Stimulated activated naive B cell treated with anti-CD40 and anti-IgM and Interleukin-4, amounts not matched to agents 10 μg/mL and 1 μg/mL and 100 μg/mL, for 72 hours (primary cell): ENCODE measurements around the gene CHSY3.

Source experiments
- ATAC-seq, 2 donors: fragments of 150-1000 bp; cut with Tn5 transposase; replicated peaks; 2 replicates each; pipeline ENCODE4 v1.10.0; 2021; ENCODE audit warnings: moderate library complexity in 1 of 2
- DNase-seq: peaks from one replicate; pipeline ENCODE4 v3.0.0; 2021
- H3K27ac Mint-ChIP-seq: one replicate; pipeline ENCODE4 v1.8.0; 2022; ENCODE audit warnings: mild to moderate bottlenecking, mixed read lengths
- H3K27me3 Mint-ChIP-seq, 2 donors: one replicate each; pipeline ENCODE4 v1.8.0; 2022; ENCODE audit warnings: mixed read lengths in 2 of 2
- H3K36me3 Mint-ChIP-seq, 2 donors: one replicate each; pipeline ENCODE4 v1.8.0; 2022; ENCODE audit warnings: mixed read lengths in 2 of 2, mild to moderate bottlenecking in 1 of 2
- H3K4me1 Mint-ChIP-seq, 2 donors: one replicate each; pipeline ENCODE4 v1.8.0; 2022; ENCODE audit warnings: mixed read lengths in 2 of 2, mild to moderate bottlenecking in 1 of 2
- H3K4me3 Mint-ChIP-seq, 2 donors: one replicate each; pipeline ENCODE4 v1.8.0; 2022; ENCODE audit warnings: mild to moderate bottlenecking in 2 of 2, mixed read lengths in 2 of 2, moderate library complexity in 1 of 2
- H3K9me3 Mint-ChIP-seq, 2 donors: one replicate each; pipeline ENCODE4 v1.8.0; 2022; ENCODE audit warnings: mixed read lengths in 2 of 2, mild to moderate bottlenecking in 1 of 2

The CHSY3 gene

GRCh38 chr5:129904102-129904666 is at the start of gene CHSY3:
Gene CHSY3, plus strand, starts transcription at chr5:129904465.
- no peaks in the 10 kb centered on the region for H3K9me3 Mint-ChIP-seq
- ATAC-seq (peak; percentile 75 to 76), DNase-seq (peak; percentile 13)
- peaks cover 12 to 17% of the 10 kb centered on the region in 2 donors for H3K4me1 Mint-ChIP-seq
- H3K36me3 Mint-ChIP-seq = peaks cover 3 to 7% of the 10 kb centered on the region in 2 donors
- H3K4me3 Mint-ChIP-seq = peak within 1 kb of the TSS; percentile 82 to 89
- peak within 1 kb of the TSS; percentile 1 for H3K27ac Mint-ChIP-seq
- H3K27me3 Mint-ChIP-seq = peaks cover 37 to 44% of the 10 kb centered on the region in 2 donors

DNA sequence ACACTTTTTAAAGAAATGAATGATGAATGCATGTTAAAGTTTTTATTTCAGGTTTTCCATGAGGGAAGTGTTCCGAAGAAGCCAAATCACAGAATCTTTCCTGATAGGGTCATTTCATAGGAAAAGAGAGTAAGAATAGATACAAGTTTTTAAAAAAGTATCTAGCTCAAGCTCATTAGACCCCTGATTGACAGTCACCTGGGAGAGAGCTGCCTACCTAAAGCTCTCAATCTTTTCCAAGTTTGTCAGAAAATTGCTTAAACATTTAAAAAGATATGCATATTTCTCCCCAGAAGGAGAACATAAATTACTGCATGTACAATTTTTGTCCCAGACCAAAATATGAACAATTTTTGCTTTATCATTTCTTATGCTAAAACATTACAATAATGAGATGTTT is 47.9 kb upstream of the CHSY3 start:
- Mint-ChIP-seq H3K27ac (no peak overlapping the region), H3K4me1 (no peaks in the 10 kb centered on the region), H3K4me3 (no peak overlapping the region), H3K36me3 (no peaks in the 10 kb centered on the region), H3K9me3 (no peaks in the 10 kb centered on the region), H3K27me3 (peaks cover 7 to 10% of the 10 kb centered on the region in 2 donors)
- no peak for ATAC-seq
- no peak for DNase-seq

DNA sequence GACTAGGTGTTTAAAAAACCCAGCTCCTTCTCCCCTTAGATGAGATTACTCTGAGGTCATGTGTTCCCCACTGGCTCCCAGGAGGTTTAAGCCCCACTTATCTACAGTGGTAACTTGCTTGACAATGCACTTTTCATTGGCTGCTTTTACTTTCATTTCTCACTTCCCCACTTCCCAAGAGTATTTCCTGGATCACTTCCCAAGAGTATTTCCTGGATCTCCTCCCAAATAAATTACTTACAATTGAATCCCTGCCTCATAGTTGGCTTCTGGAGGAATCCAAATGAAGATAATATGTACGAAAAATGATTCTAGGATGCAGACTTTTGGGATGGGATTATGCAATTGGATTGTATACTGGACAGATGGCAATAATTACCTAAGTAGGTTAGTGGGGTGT is 47.1 kb upstream of the CHSY3 start:
- DNase-seq (no peak), ATAC-seq (no peak)
- no peaks in the 10 kb centered on the region for H3K9me3 Mint-ChIP-seq
- H3K27ac Mint-ChIP-seq = no peak overlapping the region
- H3K36me3 Mint-ChIP-seq = no peaks in the 10 kb centered on the region
- no peaks in the 10 kb centered on the region for H3K4me1 Mint-ChIP-seq
- no peak overlapping the region for H3K4me3 Mint-ChIP-seq
- H3K27me3 Mint-ChIP-seq = peaks cover 7 to 10% of the 10 kb centered on the region in 2 donors

DNA sequence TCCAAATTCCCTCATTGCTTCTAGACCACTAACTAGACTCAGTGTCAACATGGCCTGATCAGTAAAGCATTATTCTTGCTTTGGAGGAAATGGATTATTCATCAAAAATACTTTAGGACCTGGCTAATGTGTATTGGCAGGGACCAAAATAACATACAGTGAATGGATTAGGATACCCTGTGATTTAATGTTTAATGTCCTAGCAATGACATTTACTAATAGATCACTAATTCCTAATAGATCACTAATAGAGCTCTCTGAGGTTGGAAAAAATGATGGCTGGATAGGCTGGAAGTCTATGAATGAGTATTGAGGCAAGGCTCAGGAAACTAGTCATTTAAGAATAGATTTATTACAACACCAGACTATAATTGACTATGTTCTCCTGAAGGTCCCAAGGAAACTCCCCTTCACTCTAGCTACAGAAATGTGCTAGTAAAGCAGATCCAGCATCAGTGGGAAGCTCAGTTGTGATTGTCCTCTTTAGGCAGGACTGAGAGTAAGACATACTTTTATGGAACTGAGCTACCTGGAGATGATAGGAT is 46.1 kb upstream of the CHSY3 start:
- no peaks in the 10 kb centered on the region for H3K4me1 Mint-ChIP-seq
- H3K27me3 Mint-ChIP-seq = peaks cover 6 to 7% of the 10 kb centered on the region in 2 donors
- no peak overlapping the region for H3K27ac Mint-ChIP-seq
- H3K4me3 Mint-ChIP-seq = no peak overlapping the region
- H3K9me3 Mint-ChIP-seq = no peaks in the 10 kb centered on the region
- no peak for DNase-seq
- ATAC-seq = no peak
- H3K36me3 Mint-ChIP-seq = no peaks in the 10 kb centered on the region

DNA sequence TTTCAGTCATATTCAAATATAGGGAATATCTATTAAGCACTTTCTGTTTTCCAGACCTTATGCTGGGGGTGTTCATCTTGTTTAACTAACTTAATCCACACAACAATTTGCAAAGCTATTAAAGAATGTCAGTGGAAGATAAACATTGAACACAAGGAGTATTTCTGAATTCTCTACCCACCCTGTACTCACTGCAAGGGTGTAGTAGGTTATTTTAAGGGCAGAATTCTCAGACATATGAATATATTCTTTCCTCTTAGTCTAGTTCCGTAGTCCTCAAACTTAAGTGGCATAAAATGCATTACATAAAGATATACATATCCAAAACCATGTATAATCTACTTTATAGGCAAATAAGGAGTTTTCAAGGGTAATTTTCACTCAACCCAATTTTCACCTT is 19.9 kb upstream of the CHSY3 start:
- Mint-ChIP-seq H3K36me3 (no peaks in the 10 kb centered on the region), H3K4me1 (no peaks in the 10 kb centered on the region), H3K27me3 (no peaks in the 10 kb centered on the region), H3K27ac (no peak overlapping the region), H3K9me3 (no peaks in the 10 kb centered on the region), H3K4me3 (no peak overlapping the region)
- ATAC-seq = no peak
- DNase-seq = no peak

GRCh38 chr5:129899454-129899853 is 4.8 kb upstream of the CHSY3 start:
- Mint-ChIP-seq H3K9me3 (no peaks in the 10 kb centered on the region), H3K27me3 (peaks cover 16 to 20% of the 10 kb centered on the region in 2 donors), H3K4me3 (no peak overlapping the region), H3K27ac (no peak overlapping the region), H3K36me3 (peaks cover 3% of the 10 kb centered on the region in 2 donors), H3K4me1 (peaks cover 4 to 7% of the 10 kb centered on the region in 2 donors)
- ATAC-seq (no peak), DNase-seq (no peak)

- peaks cover 33 to 38% of the 10 kb centered on the region in 2 donors for H3K27me3 Mint-ChIP-seq
- no peaks in the 10 kb centered on the region for H3K9me3 Mint-ChIP-seq
- peaks cover 12 to 17% of the 10 kb centered on the region in 2 donors for H3K4me1 Mint-ChIP-seq
- ATAC-seq (no peak), DNase-seq (no peak)
- H3K27ac Mint-ChIP-seq = no peak overlapping the region
- peaks cover 3 to 7% of the 10 kb centered on the region in 2 donors for H3K36me3 Mint-ChIP-seq
- no peak overlapping the region for H3K4me3 Mint-ChIP-seq
Measured at GRCh38 chr5:129902816-129903215, 1.4 kb upstream of the CHSY3 start.

- H3K4me3 Mint-ChIP-seq = peak overlapping the region; percentile 82 to 89
- H3K27me3 Mint-ChIP-seq = peaks cover 37 to 44% of the 10 kb centered on the region in 2 donors
- DNase-seq (no peak), ATAC-seq (peak in 1 of 2 donors; percentile 4)
- H3K9me3 Mint-ChIP-seq = no peaks in the 10 kb centered on the region
- H3K36me3 Mint-ChIP-seq = peaks cover 3 to 7% of the 10 kb centered on the region in 2 donors
- H3K4me1 Mint-ChIP-seq = peaks cover 12 to 17% of the 10 kb centered on the region in 2 donors
- peak overlapping the region; percentile 1 for H3K27ac Mint-ChIP-seq
Measured at GRCh38 chr5:129903466-129904101, 681 bp upstream of the CHSY3 start.

DNA sequence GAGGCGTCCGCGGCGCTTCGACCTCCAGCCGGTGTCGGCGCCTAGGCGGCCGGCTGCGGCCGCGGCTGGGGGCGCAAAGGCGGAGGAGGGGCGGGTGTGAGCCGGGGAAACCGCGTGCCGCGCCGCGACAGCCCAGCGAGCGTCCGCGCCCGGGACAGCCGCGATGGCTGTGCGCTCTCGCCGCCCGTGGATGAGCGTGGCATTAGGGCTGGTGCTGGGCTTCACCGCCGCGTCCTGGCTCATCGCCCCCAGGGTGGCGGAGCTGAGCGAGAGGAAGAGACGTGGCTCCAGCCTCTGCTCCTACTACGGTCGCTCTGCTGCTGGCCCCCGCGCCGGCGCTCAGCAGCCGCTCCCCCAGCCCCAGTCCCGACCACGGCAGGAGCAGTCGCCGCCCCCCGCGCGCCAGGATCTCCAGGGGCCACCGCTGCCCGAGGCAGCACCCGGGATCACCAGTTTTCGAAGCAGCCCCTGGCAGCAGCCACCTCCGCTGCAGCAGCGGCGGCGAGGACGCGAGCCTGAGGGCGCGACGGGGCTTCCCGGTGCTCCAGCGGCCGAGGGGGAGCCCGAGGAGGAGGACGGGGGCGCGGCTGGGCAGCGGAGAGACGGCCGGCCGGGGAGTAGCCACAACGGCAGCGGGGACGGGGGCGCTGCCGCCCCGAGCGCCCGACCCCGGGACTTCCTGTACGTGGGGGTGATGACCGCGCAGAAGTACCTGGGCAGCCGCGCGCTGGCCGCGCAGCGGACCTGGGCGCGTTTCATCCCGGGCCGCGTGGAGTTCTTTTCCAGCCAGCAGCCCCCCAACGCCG is 605 bp downstream of the CHSY3 start:
- H3K36me3 Mint-ChIP-seq = peaks cover 3 to 7% of the 10 kb centered on the region in 2 donors
- peak overlapping the region; percentile 70 to 89 for H3K4me3 Mint-ChIP-seq
- no peak overlapping the region for H3K27ac Mint-ChIP-seq
- ATAC-seq = peak; percentile 48 to 64
- no peak for DNase-seq
- peaks cover 37 to 44% of the 10 kb centered on the region in 2 donors for H3K27me3 Mint-ChIP-seq
- H3K4me1 Mint-ChIP-seq = peaks cover 12 to 17% of the 10 kb centered on the region in 2 donors
- no peaks in the 10 kb centered on the region for H3K9me3 Mint-ChIP-seq

DNA sequence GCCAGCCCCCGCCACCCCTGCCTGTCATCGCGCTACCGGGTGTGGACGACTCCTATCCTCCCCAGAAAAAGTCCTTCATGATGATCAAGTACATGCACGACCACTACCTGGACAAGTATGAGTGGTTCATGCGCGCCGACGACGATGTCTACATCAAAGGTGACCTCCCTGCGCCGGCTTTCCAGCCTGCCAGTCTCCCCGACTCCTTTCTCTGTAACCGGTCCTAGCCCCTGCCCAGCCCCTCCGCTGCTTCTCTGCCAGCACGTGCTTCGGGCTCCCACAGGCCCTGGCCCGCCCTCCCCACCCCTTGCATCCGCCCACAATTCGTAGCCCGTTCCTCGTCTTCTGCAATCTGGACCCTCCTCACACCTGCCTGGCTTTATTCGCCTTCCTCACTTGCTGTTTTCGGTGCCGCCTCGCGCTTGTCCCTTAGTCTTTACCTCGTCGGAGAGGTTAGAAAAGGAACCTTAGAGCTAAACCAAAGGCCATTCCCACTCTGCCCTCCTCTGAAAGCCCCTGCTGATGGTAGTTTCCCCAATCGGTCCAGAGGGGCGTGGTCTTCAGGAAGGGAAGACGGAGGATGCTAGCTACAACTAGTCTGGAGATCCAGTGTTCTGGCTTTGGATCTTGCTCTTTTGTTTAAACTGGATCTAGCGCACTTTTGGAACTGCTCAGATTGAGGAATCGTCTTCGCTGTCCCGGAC is 1.4 kb downstream of the CHSY3 start:
- Mint-ChIP-seq H3K36me3 (peaks cover 3 to 7% of the 10 kb centered on the region in 2 donors), H3K27ac (peak overlapping the region; percentile 37), H3K9me3 (no peaks in the 10 kb centered on the region), H3K4me1 (peaks cover 12 to 17% of the 10 kb centered on the region in 2 donors), H3K27me3 (peaks cover 37 to 44% of the 10 kb centered on the region in 2 donors), H3K4me3 (peak overlapping the region; percentile 70 to 79)
- ATAC-seq = no peak
- DNase-seq = no peak

DNA sequence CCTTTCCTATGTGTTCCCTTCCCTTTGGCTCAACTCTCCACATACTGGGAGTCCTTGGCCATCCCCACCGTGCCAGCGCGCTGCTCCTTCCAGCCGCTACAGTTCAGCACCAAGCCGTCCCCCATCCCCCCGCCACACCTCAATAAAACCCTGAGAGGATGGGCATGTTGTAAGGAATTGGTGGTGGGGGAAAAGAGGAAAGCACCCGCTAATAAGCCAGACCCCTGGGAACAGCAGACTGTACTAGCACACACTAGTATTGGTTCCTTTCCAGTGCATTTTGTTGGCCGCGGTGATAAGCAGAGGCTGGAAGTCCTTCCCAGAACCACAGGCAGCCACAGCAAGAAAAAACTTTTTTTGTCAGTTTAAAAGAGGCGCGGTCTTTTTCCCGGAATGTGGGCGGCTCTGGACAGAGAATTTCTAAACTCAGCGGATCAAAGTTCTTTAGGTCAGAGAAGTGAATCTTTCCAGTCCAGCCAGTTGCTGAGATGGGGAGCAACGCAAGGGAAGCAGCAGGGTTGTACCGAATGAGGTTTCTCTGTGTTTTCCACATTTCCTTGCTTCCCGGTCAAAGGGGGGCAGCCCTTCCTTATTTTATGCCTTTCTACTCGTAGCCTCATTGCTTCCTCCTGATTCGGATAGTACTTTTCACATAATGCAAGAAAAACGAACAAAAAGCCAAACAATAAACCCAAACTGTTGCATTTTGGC is 2.1 kb downstream of the CHSY3 start:
- ATAC-seq (no peak), DNase-seq (no peak)
- Mint-ChIP-seq H3K27ac (no peak overlapping the region), H3K4me3 (peak overlapping the region; percentile 60 to 79), H3K27me3 (peaks cover 35 to 44% of the 10 kb centered on the region in 2 donors), H3K4me1 (peaks cover 12 to 17% of the 10 kb centered on the region in 2 donors), H3K36me3 (peaks cover 3 to 7% of the 10 kb centered on the region in 2 donors), H3K9me3 (no peaks in the 10 kb centered on the region)

DNA sequence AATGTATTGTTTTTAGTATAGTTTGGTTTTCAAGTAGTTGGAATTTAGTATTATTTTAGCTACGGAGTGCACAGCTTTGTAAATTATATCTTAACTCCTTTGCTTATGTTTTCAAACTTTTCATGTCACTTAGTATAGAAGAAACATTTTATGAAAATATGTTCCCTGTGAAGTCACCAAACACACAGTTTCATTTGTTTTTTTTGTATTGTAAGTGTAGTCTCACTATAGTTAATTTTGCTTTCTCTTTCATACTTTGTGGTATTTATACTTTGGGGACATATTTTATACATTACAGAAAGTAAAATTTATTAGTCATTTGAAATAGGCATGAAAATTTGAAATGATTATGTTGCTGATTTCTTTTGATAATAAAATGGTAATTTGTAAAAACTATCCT is 5.0 kb downstream of the CHSY3 start:
- Mint-ChIP-seq H3K9me3 (no peaks in the 10 kb centered on the region), H3K27me3 (peaks cover 21 to 24% of the 10 kb centered on the region in 2 donors), H3K36me3 (peaks cover 0 to 4% of the 10 kb centered on the region in 2 donors), H3K4me3 (no peak overlapping the region), H3K4me1 (peaks cover 8 to 10% of the 10 kb centered on the region in 2 donors), H3K27ac (no peak overlapping the region)
- no peak for ATAC-seq
- no peak for DNase-seq

DNA sequence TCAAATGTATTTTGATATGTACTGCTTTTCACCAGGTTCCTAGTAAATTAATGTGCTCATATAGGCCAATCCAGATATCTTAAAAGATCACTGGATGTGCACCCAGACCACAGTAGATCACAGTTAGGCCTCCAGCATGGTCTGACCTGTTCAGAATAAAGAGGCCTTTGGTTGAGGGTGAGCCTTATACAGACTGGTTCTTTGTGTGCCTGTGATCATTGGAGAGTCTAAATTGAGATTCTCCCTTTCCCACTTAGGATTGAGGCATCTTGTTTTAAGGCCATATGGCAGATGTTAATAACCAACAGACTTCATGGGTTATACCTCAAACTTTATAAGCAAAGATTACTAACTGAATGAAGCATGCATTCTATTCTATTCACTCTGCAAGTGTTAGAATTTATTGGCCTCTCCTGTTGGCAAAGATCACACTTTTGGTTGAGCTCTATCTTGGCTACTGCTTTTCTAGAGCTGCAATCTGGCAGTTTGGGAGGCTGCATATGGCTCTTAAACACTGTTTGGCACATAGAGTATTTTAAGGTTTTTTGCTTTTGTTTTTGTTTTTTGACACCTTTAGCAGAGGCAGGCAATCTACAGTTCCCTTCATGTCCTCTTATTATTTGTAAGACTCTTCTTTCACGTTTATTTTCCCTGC is 8.5 kb downstream of the CHSY3 start:
- DNase-seq = no peak
- Mint-ChIP-seq H3K4me1 (no peaks in the 10 kb centered on the region), H3K4me3 (no peak overlapping the region), H3K9me3 (no peaks in the 10 kb centered on the region), H3K27ac (no peak overlapping the region), H3K27me3 (peaks cover 5 to 6% of the 10 kb centered on the region in 2 donors), H3K36me3 (no peaks in the 10 kb centered on the region)
- no peak for ATAC-seq
